GM12878 (cell line): Measurements from ENCODE around the gene NUP205. TPM values are rescaled to one million over a fixed set of nuclear protein-coding genes. Genes with fewer than 3 reads are reported as not detected.

Experiments used
- ATAC-seq: fragments of 200-7000 bp; cut with Tn5 transposase; 3 replicates; pipeline ENCODE4 v1.9.1; 2020; ENCODE audit warnings: mild to moderate bottlenecking, moderate library complexity
- BruUV-seq: library from RNA; stranded (reverse); fragments of 400-500 nt; replicated peaks from 2 replicates; lab custom pipeline; 2021; lab: Mats Ljungman, UMichigan
- CTCF ChIA-PET: fragments of 300-600 bp; sonication (Branson Sonifier 250); formaldehyde crosslinking; extraction: SDS; loops from one replicate; lab custom pipeline; 2021; ENCODE audit warnings: inconsistent platforms; lab: Yijun Ruan, JAX
- POLR2A ChIA-PET: fragments of 350-600 bp; formaldehyde crosslinking; extraction: SDS; loops from one replicate; lab custom pipeline; 2021; ENCODE audit warnings: inconsistent platforms; lab: Charles Lee
- RAD21 ChIA-PET: fragments of 300-600 bp; sonication (Branson Sonifier 250); formaldehyde crosslinking; loops from one replicate; lab custom pipeline; 2023; ENCODE audit warnings: antibody characterized with exemption; ENCODE audit not compliant: unreplicated experiment; lab: Charles Lee
- SMC1A ChIA-PET: fragments of 300-600 bp; sonication (Branson Sonifier 250); formaldehyde crosslinking; loops from one replicate; lab custom pipeline; 2023; ENCODE audit not compliant: unreplicated experiment, uncharacterized antibody; lab: Charles Lee
- DNase-seq: peaks from one replicate; pipeline ENCODE4 v3.0.0-alpha.2; 2011; ENCODE audit warnings: low read depth, low spot score
- FAIRE-seq: peaks from 3 replicates; lab custom pipeline; 2011; peaks lifted over from hg19 to GRCh38; lab: Jason Lieb, UNC
- H2AFZ ChIP-seq: 2 replicates; pipeline ENCODE4 v1.6.0; 2011; ENCODE audit warnings: low read depth, low read length, control low read depth; ENCODE audit not compliant: control insufficient read depth
- H3K27ac ChIP-seq: 2 replicates; pipeline ENCODE4 v1.5.1; 2011; ENCODE audit warnings: control low read depth; ENCODE audit not compliant: control insufficient read depth, insufficient read depth
- H3K27me3 ChIP-seq, 2 experiments: replicated peaks in 1 of 2; 2 replicates each; pipeline versions ENCODE4 v1.6.0 to v1.6.1; 2011; ENCODE audit warnings: low read length in 1 of 2; ENCODE audit not compliant: control insufficient read depth in 2 of 2, insufficient read depth in 2 of 2
- H3K36me3 ChIP-seq, 2 experiments: 2 replicates each; pipeline ENCODE4 v1.5.1; 2011; ENCODE audit warnings: low read length in 1 of 2; ENCODE audit not compliant: control insufficient read depth in 2 of 2, insufficient read depth in 2 of 2
- H3K4me1 ChIP-seq: 2 replicates; pipeline ENCODE4 v1.6.1; 2011; ENCODE audit warnings: mild to moderate bottlenecking, low read length, moderate library complexity, mixed read lengths; ENCODE audit not compliant: control insufficient read depth, insufficient read depth
- H3K4me2 ChIP-seq: 2 replicates; pipeline ENCODE4 v1.6.0; 2011; ENCODE audit warnings: control low read depth; ENCODE audit not compliant: control insufficient read depth, insufficient read depth
- H3K4me3 ChIP-seq: fragments of 200-600 bp; sonication (generic); 2 replicates; pipeline ENCODE4 v1.5.1; 2016
- H3K79me2 ChIP-seq: 2 replicates; pipeline ENCODE4 v1.6.0; 2011; ENCODE audit warnings: low read length; ENCODE audit not compliant: control insufficient read depth, insufficient read depth
- H3K9ac ChIP-seq: 2 replicates; pipeline ENCODE4 v1.8.0; 2011; ENCODE audit warnings: low read length, control low read depth, mixed read lengths; ENCODE audit not compliant: control insufficient read depth, insufficient read depth
- H3K9me3 ChIP-seq: replicated peaks from 3 replicates; pipeline ENCODE4 v1.5.1; 2011; ENCODE audit warnings: mild to moderate bottlenecking, low read length; ENCODE audit not compliant: control insufficient read depth, insufficient read depth
- H4K20me1 ChIP-seq: 2 replicates; pipeline ENCODE4 v1.6.0; 2011; ENCODE audit not compliant: control insufficient read depth, insufficient read depth
- ATF7 ChIP-seq: fragments of 450-650 bp; IDR thresholded peaks from 2 replicates; pipeline ENCODE4 v1.6.1; 2016; ENCODE audit warnings: low read depth, mild to moderate bottlenecking
- BCL3 ChIP-seq: IDR thresholded peaks from 2 replicates; pipeline ENCODE4 v1.6.1; 2011; ENCODE audit warnings: borderline replicate concordance, low read depth, mild to moderate bottlenecking, moderate library complexity, low read length; ENCODE audit not compliant: insufficient read depth, poor library complexity, severe bottlenecking
- CREB1 ChIP-seq: IDR thresholded peaks from 2 replicates; pipeline ENCODE4 v1.6.1; 2012; ENCODE audit warnings: low read depth, mild to moderate bottlenecking, inconsistent platforms
- ELK1 ChIP-seq: IDR thresholded peaks from 2 replicates; pipeline ENCODE4 v1.6.1; 2012; ENCODE audit warnings: low read depth, low read length, improper control_type of control experiment
- GABPA ChIP-seq: IDR thresholded peaks from 2 replicates; pipeline ENCODE4 v1.6.1; 2014; ENCODE audit warnings: antibody characterized with exemption, low read depth, mild to moderate bottlenecking, inconsistent platforms
- HDAC6 ChIP-seq: fragments of 200-600 bp; sonication (generic); IDR thresholded peaks from one replicate; pipeline ENCODE4 v1.8.0; 2017; ENCODE audit warnings: antibody characterized with exemption; ENCODE audit not compliant: unreplicated experiment
- IKZF2 ChIP-seq, 2 experiments: fragments of 450-650 bp; IDR thresholded peaks; 2 replicates each; pipeline ENCODE4 v1.6.1; 2017; ENCODE audit warnings: mild to moderate bottlenecking in 2 of 2, moderate library complexity in 2 of 2
- MEF2A ChIP-seq: IDR thresholded peaks from 2 replicates; pipeline ENCODE4 v1.6.1; 2011; ENCODE audit warnings: low read depth, mild to moderate bottlenecking, low read length, moderate library complexity; ENCODE audit not compliant: insufficient read depth
- MTA3 ChIP-seq: IDR thresholded peaks from 2 replicates; pipeline ENCODE4 v1.6.1; 2012; ENCODE audit warnings: low read length, inconsistent platforms, borderline replicate concordance
- MYB ChIP-seq: fragments of 150-350 bp; IDR thresholded peaks from 2 replicates; pipeline ENCODE4 v1.6.1; 2014; ENCODE audit warnings: mild to moderate bottlenecking, low read depth, low read length, borderline replicate concordance
- NR2C1 ChIP-seq: fragments of 450-650 bp; IDR thresholded peaks from 2 replicates; pipeline ENCODE4 v1.6.1; 2017; ENCODE audit warnings: antibody characterized with exemption, mild to moderate bottlenecking, moderate library complexity
- NR2F1 ChIP-seq: fragments of 450-650 bp; conservative IDR thresholded peaks from 2 replicates; pipeline ENCODE4 v1.6.1; 2017; ENCODE audit warnings: mild to moderate bottlenecking
- RELA ChIP-seq: fragments of 450-650 bp; IDR thresholded peaks from 2 replicates; pipeline ENCODE4 v1.8.0; 2014; ENCODE audit warnings: borderline replicate concordance; ENCODE audit not compliant: partially characterized antibody
- SIN3A ChIP-seq: IDR thresholded peaks from 2 replicates; pipeline ENCODE4 v1.6.1; 2012; ENCODE audit warnings: low read depth, low read length, improper control_type of control experiment
- SP1 ChIP-seq: IDR thresholded peaks from one replicate; pipeline ENCODE4 v1.6.1; 2011; ENCODE audit warnings: low read depth, low read length
- SPI1 ChIP-seq: IDR thresholded peaks from 2 replicates; pipeline ENCODE4 v1.6.1; 2011; ENCODE audit warnings: low read depth, mild to moderate bottlenecking, low read length, moderate library complexity, borderline replicate concordance; ENCODE audit not compliant: insufficient read depth
- SRF ChIP-seq, 2 experiments: IDR thresholded peaks; 2 replicates each; pipeline ENCODE4 v1.6.1; 2011; ENCODE audit warnings: low read depth in 2 of 2, low read length in 2 of 2, mild to moderate bottlenecking in 1 of 2, moderate library complexity in 1 of 2
- SUPT20H ChIP-seq: IDR thresholded peaks from 2 replicates; pipeline ENCODE4 v1.6.1; 2011; ENCODE audit warnings: low read depth, mild to moderate bottlenecking, low read length, moderate library complexity, borderline replicate concordance; ENCODE audit not compliant: control insufficient read depth
- ZNF274 ChIP-seq: IDR thresholded peaks from one replicate; pipeline ENCODE4 v1.8.0; 2011; ENCODE audit not compliant: insufficient read length, insufficient read depth
- WGBS: methylation state at CpG from one replicate; pipeline ENCODE4 v1.1.6; 2016; ENCODE audit warnings: low lambda C conversion rate; ENCODE audit not compliant: insufficient replicate concordance, insufficient coverage; ENCODE audit errors: missing lambda C conversion rate; 5-methylcytosine and 5-hydroxymethylcytosine counted together
- in situ Hi-C: fragments of 300-500 bp; cut with MboI; formaldehyde crosslinking; loops from 9 replicates; pipeline ENCODE4 v1.14.3; 2018; ENCODE audit warnings: mixed read lengths
- intact Hi-C: fragments of 100-400 bp; cut with micrococcal nuclease; formaldehyde crosslinking; loops from one replicate; pipeline ENCODE4 v1.14.2; 2022; ENCODE audit not compliant: unreplicated experiment
- polyA plus RNA-seq, 11 experiments: library from polyadenylated mRNA; depleted of rRNA in 4 of 11; unstranded in 6 of 11; stranded (reverse) in 5 of 11; fragments of >200 nt; fragmentation: Nextera tagmentation in 4 of 11; fragmentation: Illumina TruSeq in 1 of 11; extraction: Ambion mirVana in 4 of 11; extraction: Trizol in 1 of 11; gene quantifications; 1 replicate in 1 of 11; 2 replicates in 10 of 11; pipeline versions ENCODE4 v1.2.1 to v1.2.3, GENCODE V29; 2011 to 2016; ENCODE audit warnings: inconsistent platforms in 2 of 11, missing spikeins in 2 of 11, low read depth in 1 of 11
- total RNA-seq, 4 experiments: library from RNA; depleted of rRNA in 3 of 4; stranded (reverse); fragments of >200 nt in 3 of 4; fragmentation: Illumina TruSeq in 1 of 4; extraction: Trizol in 1 of 4; gene quantifications; 2 replicates each; pipeline versions ENCODE4 v1.2.1 to v1.2.3, GENCODE V29; 2013 to 2021

NUP205 gene
- total and polyA plus RNA-seq, 10 of the 15 experiments (the other 5 are each of a cell fraction or from before 2014, with no cell fraction given) = 41.4 to 110 (median 85.9) TPM

GRCh38 chr7:135683609-135684008 is 125.9 kb downstream of the NUP205 start:
- WGBS = 95% methylated on average over 3 of the region's 3 CpGs
- CTCF ChIA-PET = interaction anchor here (1.2 to 7.3 kb wide), 2 partner anchors 11 to 29 kb away, joined by 3 to 55 read pairs; no protein-coding TSS in a partner anchor
- ATAC-seq (no peak), DNase-seq (no peak), FAIRE-seq (no peak)
- H3K4me3 ChIP-seq = no peak overlapping the region
- TF ChIP-seq SP1 = no peak
- no peak for TF ChIP-seq ZNF274
- no peak for TF ChIP-seq SUPT20H
- TF ChIP-seq RELA = no peak
- TF ChIP-seq SIN3A = no peak
- no peak for TF ChIP-seq IKZF2 (IDR thresholded peaks at IDR 0.05)
- no peak for TF ChIP-seq NR2C1
- TF ChIP-seq NR2F1 = no peak
- no peak for TF ChIP-seq SRF (IDR thresholded peaks at IDR 0.05; ENCODE audit: low read depth in 2 of 2, low read length in 2 of 2)
- TF ChIP-seq CREB1 = no peak
- TF ChIP-seq MTA3 = no peak
- no peak for TF ChIP-seq MYB
- TF ChIP-seq HDAC6 = no peak
- TF ChIP-seq BCL3 = no peak
- TF ChIP-seq MEF2A = no peak
- TF ChIP-seq SPI1 = no peak
- TF ChIP-seq GABPA = no peak
- TF ChIP-seq ELK1 = no peak
- TF ChIP-seq ATF7 = no peak
- no peaks in the 10 kb centered on the region; a peak in 1 of 4 replicates for H3K36me3 ChIP-seq
- SMC1A ChIA-PET = interaction anchor here (4.3 kb wide), 1 partner anchor 10 kb away, joined by 18 read pairs; no protein-coding TSS in a partner anchor
- no peak overlapping the region for H2AFZ ChIP-seq
- H3K9me3 ChIP-seq = no peaks in the 10 kb centered on the region
- H3K4me2 ChIP-seq = no peak overlapping the region
- H3K27me3 ChIP-seq = no peaks in the 10 kb centered on the region
- H4K20me1 ChIP-seq = no peaks in the 10 kb centered on the region
- BruUV-seq = no TSS peak
- no peaks in the 10 kb centered on the region for H3K4me1 ChIP-seq
- H3K9ac ChIP-seq = no peak overlapping the region
- intact Hi-C loops = no loop called here
- H3K79me2 ChIP-seq = no peaks in the 10 kb centered on the region
- no peak overlapping the region for H3K27ac ChIP-seq
- in situ Hi-C loops = no loop called here
- RAD21 ChIA-PET = no interaction called here
- POLR2A ChIA-PET = no interaction called here
